Keratinocyte (primary cell): ENCODE data around the gene PTK6. TPM values are rescaled to one million over a fixed set of nuclear protein-coding genes. Genes with fewer than 3 reads are reported as not detected.

Experiments
- DNase-seq: peaks from one replicate; pipeline ENCODE4 v3.0.0-alpha.2; 2011; ENCODE audit warnings: low read depth, missing footprints, low spot score
- FAIRE-seq: peaks from 2 replicates; lab custom pipeline; 2011; peaks lifted over from hg19 to GRCh38; lab: Jason Lieb, UNC
- H2AFZ ChIP-seq: 2 replicates; pipeline ENCODE4 v1.6.0; 2012; ENCODE audit warnings: low read length, control low read depth, inconsistent platforms; ENCODE audit not compliant: control insufficient read depth
- H3K27ac ChIP-seq: 2 replicates; pipeline ENCODE4 v1.5.1; 2011; ENCODE audit warnings: low read length; ENCODE audit not compliant: control insufficient read depth, insufficient read depth
- H3K27me3 ChIP-seq: 3 replicates; pipeline ENCODE4 v1.6.0; 2011; ENCODE audit warnings: low read length; ENCODE audit not compliant: control insufficient read depth, insufficient read depth; ENCODE audit errors: extremely low read depth
- H3K36me3 ChIP-seq, 2 experiments: 2 replicates in 1 of 2; 3 replicates in 1 of 2; pipeline ENCODE4 v1.5.1; 2011; ENCODE audit warnings: low read length in 2 of 2, mild to moderate bottlenecking in 1 of 2; ENCODE audit not compliant: control insufficient read depth in 2 of 2, insufficient read depth in 2 of 2; ENCODE audit errors: extremely low read depth in 1 of 2
- H3K4me1 ChIP-seq: 3 replicates; pipeline ENCODE4 v1.5.1; 2011; ENCODE audit warnings: low read length; ENCODE audit not compliant: control insufficient read depth, insufficient read depth; ENCODE audit errors: extremely low read depth
- H3K4me2 ChIP-seq: 3 replicates; pipeline ENCODE4 v1.6.0; 2011; ENCODE audit warnings: low read depth, low read length; ENCODE audit not compliant: control insufficient read depth, insufficient read depth; ENCODE audit errors: extremely low read depth
- H3K4me3 ChIP-seq, 3 experiments: fragments of 200-600 bp in 1 of 3; sonication (generic) in 1 of 3; 2 replicates in 2 of 3; 3 replicates in 1 of 3; pipeline ENCODE4 v1.5.1; 2011 to 2016; ENCODE audit warnings: low read length in 3 of 3, mild to moderate bottlenecking in 3 of 3, control low read depth in 2 of 3, inconsistent platforms in 1 of 3, low read depth in 1 of 3, mixed read lengths in 1 of 3, mixed run types in 1 of 3, moderate library complexity in 1 of 3; ENCODE audit not compliant: control insufficient read depth in 2 of 3, insufficient read depth in 2 of 3; ENCODE audit errors: extremely low read depth in 1 of 3
- H3K79me2 ChIP-seq: 2 replicates; pipeline ENCODE4 v1.6.0; 2012; ENCODE audit warnings: low read length; ENCODE audit not compliant: control insufficient read depth, insufficient read depth
- H3K9ac ChIP-seq: 3 replicates; pipeline ENCODE4 v1.6.0; 2011; ENCODE audit warnings: low read length; ENCODE audit not compliant: control insufficient read depth, insufficient read depth; ENCODE audit errors: extremely low read depth
- H3K9me1 ChIP-seq: 3 replicates; pipeline ENCODE4 v1.6.0; 2011; ENCODE audit warnings: low read length; ENCODE audit not compliant: control insufficient read depth, insufficient read depth; ENCODE audit errors: extremely low read depth
- H3K9me3 ChIP-seq: 2 replicates; pipeline ENCODE4 v1.5.1; 2012; ENCODE audit warnings: low read depth, low read length; ENCODE audit not compliant: control insufficient read depth
- H4K20me1 ChIP-seq: 3 replicates; pipeline ENCODE4 v1.6.0; 2011; ENCODE audit warnings: low read length; ENCODE audit not compliant: control insufficient read depth, insufficient read depth; ENCODE audit errors: extremely low read depth
- EZH2 ChIP-seq: IDR thresholded peaks from one replicate; pipeline ENCODE4 v1.6.1; 2012; ENCODE audit warnings: inconsistent platforms, mild to moderate bottlenecking, low read length, moderate library complexity
- dilution Hi-C: fragments of 300-500 bp; cut with MboI; formaldehyde crosslinking; loops from one replicate; pipeline ENCODE4 v1.7.0; 2020; ENCODE audit warnings: low sequenced_read_pairs; ENCODE audit not compliant: extremely low pct_ligation_motif_present
- polyA plus RNA-seq, 5 experiments: library from polyadenylated mRNA; depleted of rRNA in 3 of 5; stranded (reverse) in 3 of 5; stranded (forward) in 1 of 5; unstranded in 1 of 5; fragments of >200 nt; gene quantifications; 1 replicate in 1 of 5; 2 replicates in 3 of 5; 3 replicates in 1 of 5; pipeline versions ENCODE4 v1.2.1 to v1.2.3, GENCODE V29; 2011 to 2012; ENCODE audit warnings: missing spikeins in 2 of 5, low read depth in 1 of 5, low replicate concordance in 1 of 5
- TF ChIP-seq, protein P1 (sequence below), 3 experiments: IDR thresholded peaks in 1 of 3; conservative IDR thresholded peaks in 1 of 3; optimal IDR thresholded peaks in 1 of 3; 2 replicates in 2 of 3; 3 replicates in 1 of 3; pipeline versions ENCODE3 to v1.5.1; 2011; ENCODE audit warnings: low read length in 3 of 3, mild to moderate bottlenecking in 3 of 3, moderate library complexity in 2 of 3, control low read depth in 1 of 3, inconsistent platforms in 1 of 3; ENCODE audit not compliant: insufficient read depth in 2 of 3; ENCODE audit errors: extremely low read depth in 1 of 3

The PTK6 gene
- polyA plus RNA-seq, 1 donor (not counting 4 experiments of a cell fraction or from before 2014, with no cell fraction given): 28.5 TPM

DNA sequence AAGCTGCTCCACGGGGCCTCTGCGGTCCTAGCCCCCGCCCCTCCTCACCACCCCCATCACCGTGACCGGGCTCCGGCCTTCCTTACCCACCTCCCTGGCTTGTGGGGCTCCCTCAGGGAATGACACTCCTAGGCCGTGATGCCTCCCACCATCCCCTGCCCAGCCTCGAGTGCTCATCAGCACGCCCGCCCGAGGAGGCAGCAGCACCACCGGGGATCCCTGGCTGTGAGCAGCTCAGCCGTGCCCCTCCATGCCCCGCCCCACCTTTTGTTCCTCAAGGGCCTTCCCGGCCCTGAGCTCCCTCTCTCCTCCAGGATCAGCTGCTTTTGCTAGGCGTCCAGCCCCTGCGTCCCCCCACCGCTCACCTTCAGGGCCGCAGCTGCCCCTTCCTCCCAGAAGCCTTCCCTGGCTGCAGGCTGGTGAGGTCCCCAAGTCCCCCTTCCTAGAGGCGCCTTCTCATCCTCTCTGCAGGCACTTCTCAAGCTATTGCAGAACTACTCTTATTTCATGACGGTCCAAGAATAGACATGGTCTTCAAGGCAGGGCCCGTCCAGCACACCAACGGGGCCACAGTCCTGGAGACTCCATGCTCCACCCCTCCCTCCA is 19.8 kb upstream of the PTK6 start:
- Histone ChIP-seq H3K36me3 (peaks cover 21 to 23% of the 10 kb centered on the region in 2 experiments), H3K4me1 (peaks cover 16% of the 10 kb centered on the region), H3K9me1 (no peaks in the 10 kb centered on the region), H2AFZ (no peak overlapping the region), H3K4me3 (no peak overlapping the region), H3K9ac (no peak overlapping the region), H3K4me2 (no peak overlapping the region), H3K79me2 (no peaks in the 10 kb centered on the region), H3K27ac (no peak overlapping the region), H3K9me3 (no peaks in the 10 kb centered on the region), H3K27me3 (no peaks in the 10 kb centered on the region), H4K20me1 (no peaks in the 10 kb centered on the region)
- TF ChIP-seq, protein P1, sequence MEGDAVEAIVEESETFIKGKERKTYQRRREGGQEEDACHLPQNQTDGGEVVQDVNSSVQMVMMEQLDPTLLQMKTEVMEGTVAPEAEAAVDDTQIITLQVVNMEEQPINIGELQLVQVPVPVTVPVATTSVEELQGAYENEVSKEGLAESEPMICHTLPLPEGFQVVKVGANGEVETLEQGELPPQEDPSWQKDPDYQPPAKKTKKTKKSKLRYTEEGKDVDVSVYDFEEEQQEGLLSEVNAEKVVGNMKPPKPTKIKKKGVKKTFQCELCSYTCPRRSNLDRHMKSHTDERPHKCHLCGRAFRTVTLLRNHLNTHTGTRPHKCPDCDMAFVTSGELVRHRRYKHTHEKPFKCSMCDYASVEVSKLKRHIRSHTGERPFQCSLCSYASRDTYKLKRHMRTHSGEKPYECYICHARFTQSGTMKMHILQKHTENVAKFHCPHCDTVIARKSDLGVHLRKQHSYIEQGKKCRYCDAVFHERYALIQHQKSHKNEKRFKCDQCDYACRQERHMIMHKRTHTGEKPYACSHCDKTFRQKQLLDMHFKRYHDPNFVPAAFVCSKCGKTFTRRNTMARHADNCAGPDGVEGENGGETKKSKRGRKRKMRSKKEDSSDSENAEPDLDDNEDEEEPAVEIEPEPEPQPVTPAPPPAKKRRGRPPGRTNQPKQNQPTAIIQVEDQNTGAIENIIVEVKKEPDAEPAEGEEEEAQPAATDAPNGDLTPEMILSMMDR (optimal IDR thresholded peaks at IDR 0.05 in 1 of 3, IDR thresholded peaks at IDR 0.05 in 1 of 3, conservative IDR thresholded peaks at IDR 0.05 in 1 of 3; ENCODE audit: extremely low read depth in 1 of 3, insufficient read depth in 2 of 3, low read length in 3 of 3): no peak
- TF ChIP-seq EZH2: no peak
- FAIRE-seq (no peak), DNase-seq (no peak)
- dilution Hi-C loops: no loop called here

DNA sequence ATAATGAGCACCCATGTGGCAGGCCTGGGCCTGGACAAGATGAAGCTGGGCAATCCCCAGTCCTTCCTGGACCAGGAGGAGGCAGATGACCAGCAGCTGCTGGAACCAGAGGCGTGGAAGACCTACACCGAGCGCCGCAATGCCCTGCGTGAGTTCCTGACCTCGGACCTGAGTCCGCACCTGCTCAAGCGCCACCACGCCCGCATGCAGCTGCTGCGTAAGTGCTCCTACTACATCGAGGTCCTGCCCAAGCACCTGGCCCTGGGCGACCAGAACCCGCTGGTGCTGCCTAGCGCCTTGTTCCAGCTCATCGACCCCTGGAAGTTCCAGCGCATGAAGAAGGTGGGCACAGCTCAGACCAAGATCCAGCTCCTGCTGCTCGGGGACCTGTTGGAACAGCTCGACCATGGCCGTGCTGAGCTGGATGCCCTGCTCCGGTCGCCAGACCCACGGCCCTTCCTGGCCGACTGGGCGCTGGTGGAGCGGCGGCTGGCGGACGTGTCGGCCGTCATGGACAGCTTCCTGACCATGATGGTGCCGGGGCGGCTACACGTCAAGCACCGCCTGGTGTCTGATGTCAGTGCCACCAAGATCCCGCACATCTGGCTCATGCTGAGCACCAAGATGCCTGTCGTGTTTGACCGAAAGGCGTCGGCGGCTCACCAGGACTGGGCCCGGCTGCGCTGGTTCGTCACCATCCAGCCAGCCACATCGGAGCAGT is 18.6 kb upstream of the PTK6 start:
- Histone ChIP-seq H3K9me3 (no peaks in the 10 kb centered on the region), H3K27me3 (no peaks in the 10 kb centered on the region), H3K36me3 (peaks cover 13 to 14% of the 10 kb centered on the region in 2 experiments), H3K79me2 (no peaks in the 10 kb centered on the region), H3K9me1 (no peaks in the 10 kb centered on the region), H2AFZ (no peak overlapping the region), H4K20me1 (no peaks in the 10 kb centered on the region), H3K4me3 (no peak overlapping the region), H3K4me1 (peaks cover 16% of the 10 kb centered on the region), H3K9ac (no peak overlapping the region), H3K4me2 (no peak overlapping the region), H3K27ac (no peak overlapping the region)
- FAIRE-seq (no peak), DNase-seq (no peak)
- dilution Hi-C loops: no loop called here
- TF ChIP-seq, protein P1 (optimal IDR thresholded peaks at IDR 0.05 in 1 of 3, IDR thresholded peaks at IDR 0.05 in 1 of 3, conservative IDR thresholded peaks at IDR 0.05 in 1 of 3; ENCODE audit: extremely low read depth in 1 of 3, insufficient read depth in 2 of 3, low read length in 3 of 3): no peak
- TF ChIP-seq EZH2: no peak
